WI38 (cell line): ENCODE data around the gene IRAK1.

Experiments used
- H3K4me3 ChIP-seq: 2 replicates; pipeline ENCODE4 v1.5.1; 2011; ENCODE audit warnings: low read depth, mild to moderate bottlenecking, control low read depth, low read length
- CTCF ChIP-seq: IDR thresholded peaks from 2 replicates; pipeline ENCODE4 v1.5.1; 2012; ENCODE audit warnings: low read depth, mild to moderate bottlenecking, control low read depth, low read length

Gene IRAK1

GRCh38 chrX:153991013-153991580 lies 28.6 kb downstream of the IRAK1 start:
- H3K4me3 ChIP-seq, result no peak overlapping the region
- TF ChIP-seq CTCF, result no peak

GRCh38 chrX:153989973-153990655 lies 29.6 kb downstream of the IRAK1 start:
- H3K4me3 ChIP-seq, result no peak overlapping the region
- TF ChIP-seq CTCF, result no peak

DNA sequence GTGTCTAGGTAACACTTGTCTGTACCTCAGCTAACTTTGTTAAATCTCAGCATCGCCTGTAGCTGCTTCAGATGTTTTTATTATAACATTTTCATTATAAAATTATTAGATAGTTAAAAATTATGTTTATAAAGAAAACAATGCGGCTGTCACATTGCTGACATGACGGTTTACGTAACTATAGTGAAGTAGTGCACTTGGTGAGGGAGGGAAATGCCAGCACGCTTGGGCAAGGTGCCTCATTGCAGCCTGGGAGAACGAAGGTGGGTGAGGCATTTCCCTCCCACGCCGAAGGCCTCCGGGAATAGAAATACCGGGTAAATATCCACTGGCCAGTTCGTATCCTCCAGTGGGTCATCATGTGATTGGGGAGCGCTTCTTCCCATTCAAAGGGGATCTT lies 31.2 kb downstream of the IRAK1 start:
- no peak for TF ChIP-seq CTCF
- no peak overlapping the region for H3K4me3 ChIP-seq

GRCh38 chrX:153984351-153985178 lies 35.1 kb downstream of the IRAK1 start:
- H3K4me3 ChIP-seq, result no peak overlapping the region
- TF ChIP-seq CTCF, result no peak

DNA sequence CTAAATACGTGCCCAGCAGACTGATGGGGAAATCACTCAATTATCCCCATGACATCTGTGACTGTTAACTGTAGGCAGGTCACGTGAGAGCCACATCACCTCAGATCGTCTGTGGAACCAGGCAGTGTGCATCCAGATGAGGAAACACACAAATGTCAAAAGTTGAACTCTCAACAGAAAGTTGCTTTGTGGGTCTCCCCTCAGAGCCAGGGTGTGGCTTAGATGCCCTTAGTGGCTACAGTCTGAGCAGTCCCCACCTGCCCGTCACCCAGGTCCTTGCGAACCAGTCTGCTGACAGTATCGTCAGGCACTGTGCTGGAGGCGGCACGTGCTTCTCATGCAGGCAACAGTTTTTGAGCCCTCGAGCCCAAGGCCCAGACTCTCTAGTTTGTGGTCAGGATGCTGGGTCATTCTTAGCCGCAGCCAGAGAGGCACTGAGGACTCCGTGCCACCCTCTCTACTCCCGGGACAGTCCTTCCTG lies 36.3 kb downstream of the IRAK1 start:
- no peak overlapping the region for H3K4me3 ChIP-seq
- TF ChIP-seq CTCF, result no peak

DNA sequence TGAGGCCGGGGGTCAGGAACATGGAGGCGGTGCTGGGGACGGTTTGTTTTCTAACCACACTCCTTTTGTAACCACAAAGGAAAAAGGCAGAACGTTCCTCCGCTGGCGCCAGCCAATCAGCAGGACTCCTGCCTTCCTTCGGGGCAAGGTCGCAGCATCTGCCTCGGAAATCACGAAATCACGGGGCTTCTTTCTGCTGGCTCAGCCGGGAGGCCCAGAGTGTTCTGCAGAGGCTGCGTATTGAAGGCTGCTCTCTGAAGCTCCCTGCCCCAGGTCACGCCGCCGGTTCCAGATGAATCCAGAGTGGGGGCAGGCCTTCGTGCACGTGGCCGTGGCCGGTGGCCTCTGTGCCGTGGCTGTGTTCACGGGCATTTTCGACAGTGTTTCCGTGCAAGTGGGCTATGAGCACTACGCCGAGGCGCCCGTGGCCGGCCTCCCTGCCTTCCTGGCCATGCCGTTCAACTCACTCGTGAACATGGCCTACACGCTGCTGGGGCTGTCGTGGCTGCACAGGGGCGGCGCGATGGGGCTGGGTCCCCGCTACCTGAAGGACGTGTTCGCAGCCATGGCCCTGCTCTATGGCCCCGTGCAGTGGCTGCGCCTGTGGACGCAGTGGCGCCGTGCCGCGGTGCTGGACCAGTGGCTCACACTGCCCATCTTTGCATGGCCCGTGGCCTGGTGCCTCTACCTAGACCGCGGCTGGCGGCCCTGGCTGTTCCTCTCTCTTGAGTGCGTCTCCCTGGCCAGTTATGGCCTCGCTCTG lies 37.8 kb downstream of the IRAK1 start:
- no peak for TF ChIP-seq CTCF

More for the DNA sequence above, 37.8 kb downstream of the IRAK1 start:
- H3K4me3 ChIP-seq, result no peak overlapping the region
